Parathyroid adenoma (tissue), 2 donors: ENCODE measurements around the gene CRYGD.

Experiments
- H2AFZ ChIP-seq: fragments of 300-600 bp; sonication (generic); one replicate; pipeline ENCODE4 v1.7.0; 2017; ENCODE audit warnings: antibody characterized with exemption, mild to moderate bottlenecking
- H3K27ac ChIP-seq: fragments of 300-600 bp; sonication (generic); one replicate; pipeline ENCODE4 v1.7.0; 2017
- H3K27me3 ChIP-seq: fragments of 300-600 bp; sonication (generic); one replicate; pipeline ENCODE4 v1.7.0; 2017; ENCODE audit warnings: low read length; ENCODE audit not compliant: control insufficient read depth, insufficient read depth
- H3K36me3 ChIP-seq: fragments of 300-600 bp; sonication (generic); one replicate; pipeline ENCODE4 v1.7.0; 2017; ENCODE audit warnings: low read length; ENCODE audit not compliant: control insufficient read depth, insufficient read depth
- H3K4me1 ChIP-seq: fragments of 300-600 bp; sonication (generic); one replicate; pipeline ENCODE4 v1.7.0; 2017; ENCODE audit warnings: control low read depth
- H3K4me2 ChIP-seq: fragments of 300-600 bp; sonication (generic); one replicate; pipeline ENCODE4 v1.7.0; 2017; ENCODE audit warnings: low read length
- H3K4me3 ChIP-seq: fragments of 300-600 bp; sonication (generic); one replicate; pipeline ENCODE4 v1.7.0; 2017; ENCODE audit warnings: low read depth, low read length
- H3K79me2 ChIP-seq: fragments of 300-600 bp; sonication (generic); one replicate; pipeline ENCODE4 v1.7.0; 2017; ENCODE audit warnings: control low read depth
- H3K9ac ChIP-seq: fragments of 300-600 bp; sonication (generic); one replicate; pipeline ENCODE4 v1.7.0; 2017; ENCODE audit warnings: mild to moderate bottlenecking
- H3K9me3 ChIP-seq: fragments of 300-600 bp; sonication (generic); one replicate; pipeline ENCODE4 v1.7.0; 2017; ENCODE audit warnings: low read length; ENCODE audit not compliant: control insufficient read depth
- CTCF ChIP-seq: fragments of 300-600 bp; sonication (generic); IDR thresholded peaks from one replicate; pipeline ENCODE4 v1.7.0; 2017; ENCODE audit warnings: antibody characterized with exemption, mild to moderate bottlenecking
- donor health status: primary hyperparathyroidism.

Gene CRYGD

GRCh38 chr2:208090420-208090819 is 33.9 kb downstream of the CRYGD start:
- Histone ChIP-seq H3K9me3 (no peaks in the 10 kb centered on the region), H3K9ac (no peak overlapping the region), H3K79me2 (no peaks in the 10 kb centered on the region), H3K36me3 (no peaks in the 10 kb centered on the region), H3K4me2 (no peak overlapping the region), H3K27me3 (no peaks in the 10 kb centered on the region), H2AFZ (no peak overlapping the region), H3K27ac (no peak overlapping the region), H3K4me3 (no peak overlapping the region), H3K4me1 (no peaks in the 10 kb centered on the region)
- no peak for TF ChIP-seq CTCF

DNA sequence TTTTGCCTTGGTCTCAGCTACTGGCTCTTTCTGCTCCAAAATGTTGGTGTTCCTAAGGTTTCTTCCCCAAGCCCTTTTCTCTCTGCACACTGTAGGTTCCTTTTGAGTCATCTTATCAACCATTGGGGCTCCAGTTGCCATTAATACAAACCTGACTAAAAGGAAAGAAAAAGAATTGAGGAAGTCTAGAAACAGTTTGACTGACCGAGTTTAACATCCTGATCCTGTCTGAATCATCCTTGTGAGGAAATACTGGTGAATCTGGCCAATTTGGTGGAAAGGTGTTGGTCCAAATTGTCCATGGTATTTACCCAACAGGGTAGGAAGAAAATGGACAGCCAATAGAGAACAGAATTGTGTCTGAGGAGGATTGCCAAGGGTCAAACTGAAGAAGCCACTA is 38.3 kb downstream of the CRYGD start:
- Histone ChIP-seq H3K9me3 (no peaks in the 10 kb centered on the region), H3K27me3 (no peaks in the 10 kb centered on the region), H3K9ac (no peak overlapping the region), H2AFZ (no peak overlapping the region), H3K27ac (no peak overlapping the region), H3K4me1 (no peaks in the 10 kb centered on the region), H3K36me3 (no peaks in the 10 kb centered on the region), H3K4me2 (no peak overlapping the region), H3K4me3 (no peak overlapping the region), H3K79me2 (no peaks in the 10 kb centered on the region)
- no peak for TF ChIP-seq CTCF

DNA sequence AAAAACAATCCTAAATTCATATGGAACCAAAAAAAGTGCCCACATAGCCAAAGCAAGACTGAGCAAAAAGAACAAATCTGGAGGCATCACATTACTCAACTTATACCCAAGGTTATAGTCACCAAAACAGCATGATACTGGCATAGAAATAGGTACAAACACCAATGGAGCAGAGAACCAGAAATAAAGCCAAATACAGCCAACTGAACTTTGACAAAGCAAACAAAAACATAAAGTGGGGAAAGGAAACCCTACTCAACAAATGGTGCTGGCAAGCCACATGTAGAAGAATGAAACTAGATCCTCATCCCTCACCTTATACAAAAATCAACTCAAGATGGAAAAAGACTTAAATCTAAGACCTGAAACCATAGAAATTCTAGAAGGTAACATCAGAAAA is 40.5 kb downstream of the CRYGD start:
- Histone ChIP-seq H3K9ac (no peak overlapping the region), H2AFZ (no peak overlapping the region), H3K36me3 (no peaks in the 10 kb centered on the region), H3K4me3 (no peak overlapping the region), H3K4me1 (no peaks in the 10 kb centered on the region), H3K9me3 (no peaks in the 10 kb centered on the region), H3K27ac (no peak overlapping the region), H3K27me3 (no peaks in the 10 kb centered on the region), H3K79me2 (no peaks in the 10 kb centered on the region), H3K4me2 (no peak overlapping the region)
- TF ChIP-seq CTCF: no peak

DNA sequence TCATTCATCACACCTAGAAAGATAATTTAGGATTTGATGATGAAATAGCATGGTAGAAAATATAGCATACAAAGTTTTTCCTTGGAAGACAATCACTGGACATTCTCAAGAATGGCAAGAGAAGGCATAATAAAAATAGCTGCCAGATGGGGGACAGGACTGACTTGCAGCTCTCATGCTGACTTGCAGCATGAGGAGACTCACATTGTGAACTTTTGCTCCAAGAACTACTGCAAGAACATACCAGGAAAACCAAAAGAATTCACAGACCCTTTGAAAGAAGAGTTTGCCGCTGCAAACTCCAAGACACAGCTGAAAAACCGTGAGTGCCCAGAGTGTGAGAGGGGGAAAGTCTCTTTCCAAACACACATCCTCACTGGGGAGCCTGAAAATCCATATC is 47.0 kb downstream of the CRYGD start:
- Histone ChIP-seq H3K4me2 (no peak overlapping the region), H3K4me1 (no peaks in the 10 kb centered on the region), H3K9me3 (no peaks in the 10 kb centered on the region), H3K27ac (no peak overlapping the region), H2AFZ (no peak overlapping the region), H3K4me3 (no peak overlapping the region), H3K79me2 (no peaks in the 10 kb centered on the region), H3K36me3 (no peaks in the 10 kb centered on the region), H3K9ac (no peak overlapping the region), H3K27me3 (no peaks in the 10 kb centered on the region)
- TF ChIP-seq CTCF: no peak

- H3K36me3 ChIP-seq: no peaks in the 10 kb centered on the region
- no peak overlapping the region for H3K4me3 ChIP-seq
Observed at GRCh38 chr2:208074610-208075356, 49.5 kb downstream of the CRYGD start.

More at GRCh38 chr2:208074610-208075356, 49.5 kb downstream of the CRYGD start:
- Histone ChIP-seq H3K9ac (no peak overlapping the region), H3K4me2 (no peak overlapping the region), H3K27ac (no peak overlapping the region), H3K9me3 (no peaks in the 10 kb centered on the region), H2AFZ (no peak overlapping the region), H3K79me2 (no peaks in the 10 kb centered on the region), H3K4me1 (no peaks in the 10 kb centered on the region), H3K27me3 (no peaks in the 10 kb centered on the region)
- no peak for TF ChIP-seq CTCF
